NCI-H2081 (cell line): ENCODE measurements around the gene CCL28.
"Not testable (repeated sequence)": the region's sequence is repeated elsewhere in the genome, so short reads cannot be mapped to it uniquely, and the experiment has no call there.

Experiments used
- DNase-seq, 2 experiments: peaks; one replicate each; lab custom pipeline; 2025; lab: John Stamatoyannopoulos, UW

CCL28 gene, protein sequence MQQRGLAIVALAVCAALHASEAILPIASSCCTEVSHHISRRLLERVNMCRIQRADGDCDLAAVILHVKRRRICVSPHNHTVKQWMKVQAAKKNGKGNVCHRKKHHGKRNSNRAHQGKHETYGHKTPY

DNA sequence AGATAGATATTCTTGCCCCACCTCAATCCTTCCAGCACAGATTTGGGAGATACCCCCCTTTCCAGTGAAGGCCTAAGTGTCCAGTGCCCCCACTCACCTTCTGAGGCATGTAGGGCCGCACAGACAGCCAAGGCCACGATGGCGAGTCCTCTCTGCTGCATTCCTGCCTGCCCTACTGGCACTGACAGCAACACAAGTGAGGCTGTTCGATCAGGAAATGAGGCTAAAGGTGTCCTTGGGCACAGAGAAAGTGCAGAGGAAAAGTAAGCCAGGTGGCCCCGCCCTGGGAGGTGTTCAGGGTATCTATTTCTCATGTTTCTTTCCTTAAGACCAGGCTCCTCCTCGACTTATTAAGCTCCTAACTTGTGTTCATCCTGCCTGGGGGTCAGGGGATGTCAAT lies at the start of gene CCL28:
Gene CCL28 (minus strand): TSS at position 236 of the 400 bp plus-strand sequence. CDS start 75 bp downstream, at position 161.
- no peak for DNase-seq

DNA sequence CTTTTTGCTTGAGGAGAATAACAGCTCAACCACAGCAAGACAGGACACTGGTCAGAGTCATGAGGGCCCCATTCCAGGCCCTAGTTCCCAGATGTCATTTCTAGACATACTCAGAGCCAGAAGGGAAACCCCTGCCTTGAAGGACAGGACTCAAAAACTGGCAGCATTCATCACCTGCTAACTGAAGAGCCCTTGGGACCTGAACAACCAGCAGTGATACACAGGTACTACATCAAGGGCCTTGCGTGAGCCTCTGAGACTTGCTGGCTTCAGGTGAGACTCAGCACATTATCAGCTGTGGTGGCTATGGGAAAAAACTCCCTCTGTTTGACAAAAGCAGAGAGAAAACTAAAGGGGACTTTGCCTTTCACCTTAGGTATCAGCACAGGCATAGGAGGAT lies 48.9 kb upstream of the CCL28 start:
- DNase-seq = no peak

DNA sequence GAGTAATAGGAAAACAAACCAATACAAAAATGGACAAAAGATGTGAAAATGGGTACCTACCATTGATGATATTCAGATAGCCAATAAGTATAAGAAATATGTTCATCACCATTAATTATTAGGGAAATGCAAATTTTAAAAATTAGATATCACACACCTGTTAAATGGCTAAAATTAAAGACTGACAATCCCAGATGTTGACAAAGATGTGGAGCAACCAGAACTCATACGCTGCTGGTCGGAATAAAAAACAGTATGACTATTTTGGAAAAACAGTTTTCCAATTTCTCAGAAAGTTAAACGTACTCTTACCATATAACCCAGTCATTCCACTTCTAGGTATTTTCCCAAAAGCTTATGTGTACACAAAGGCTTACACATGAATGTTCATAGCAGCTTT lies 44.4 kb upstream of the CCL28 start:
- DNase-seq = no peak

DNA sequence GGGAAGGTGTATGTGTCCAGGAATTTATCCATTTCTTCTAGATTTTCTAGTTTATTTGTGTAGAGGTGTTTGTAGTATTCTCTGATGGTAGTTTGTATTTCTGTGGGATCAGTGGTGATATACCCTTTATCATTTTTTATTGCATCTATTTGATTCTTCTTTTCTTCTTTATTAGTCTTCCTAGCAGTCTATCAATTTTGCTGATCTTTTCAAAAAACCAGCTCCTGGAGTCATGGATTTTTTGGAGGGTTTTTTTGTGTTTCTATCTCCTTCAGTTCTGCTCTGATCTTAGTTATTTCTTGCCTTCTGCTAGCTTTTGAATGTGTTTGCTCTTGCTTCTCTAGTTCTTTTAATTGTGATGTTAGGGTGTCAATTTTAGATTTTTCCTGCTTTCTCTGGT lies 29.4 kb upstream of the CCL28 start:
- DNase-seq = not testable (repeated sequence)

DNA sequence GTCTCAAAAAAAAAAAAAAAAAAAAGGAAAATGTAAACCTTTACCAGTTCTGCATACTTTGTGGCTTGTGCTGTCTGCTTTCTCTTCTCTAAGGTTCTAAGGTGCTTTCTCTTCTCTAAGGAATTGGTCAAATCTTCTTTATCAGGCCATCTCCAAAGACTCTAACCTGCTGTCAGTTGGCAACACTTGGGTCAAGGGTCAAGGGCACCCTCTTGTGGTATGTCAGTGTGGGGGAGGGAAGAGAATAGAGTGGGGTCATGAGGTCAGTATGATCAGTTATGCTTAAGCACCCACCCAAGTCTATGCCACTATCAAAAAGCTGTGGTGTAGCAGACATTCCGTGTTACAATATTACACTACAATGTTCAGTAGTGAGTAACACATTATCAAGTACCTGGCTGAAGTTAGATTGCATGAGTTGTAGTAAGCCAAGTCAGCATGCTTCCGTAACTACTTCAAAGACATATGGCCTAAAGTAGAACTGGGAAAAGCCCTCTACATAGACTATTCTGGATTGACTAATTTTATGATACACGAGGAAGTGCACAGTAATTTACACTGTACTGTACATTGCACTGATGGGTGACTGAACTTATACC lies 25.0 kb upstream of the CCL28 start:
- DNase-seq = no peak

DNA sequence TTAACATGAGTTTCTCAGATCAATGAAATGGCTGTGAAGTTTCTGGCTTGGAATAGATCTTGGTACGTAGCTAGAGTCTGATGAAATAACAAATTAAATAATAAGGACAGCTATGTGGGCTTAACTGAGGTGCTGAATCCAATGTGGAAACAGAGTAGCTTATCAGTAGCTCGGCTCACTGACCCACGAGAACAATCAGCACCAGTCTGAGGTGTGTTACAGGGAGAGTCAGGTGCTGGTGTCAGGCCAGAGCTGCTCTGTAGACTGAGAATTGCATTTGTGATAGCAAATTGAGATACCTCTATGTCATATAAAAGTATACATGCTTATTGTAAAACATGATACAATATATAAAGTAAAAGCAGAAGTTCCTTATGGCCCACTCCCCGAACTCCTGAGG lies 21.2 kb upstream of the CCL28 start:
- no peak for DNase-seq

DNA sequence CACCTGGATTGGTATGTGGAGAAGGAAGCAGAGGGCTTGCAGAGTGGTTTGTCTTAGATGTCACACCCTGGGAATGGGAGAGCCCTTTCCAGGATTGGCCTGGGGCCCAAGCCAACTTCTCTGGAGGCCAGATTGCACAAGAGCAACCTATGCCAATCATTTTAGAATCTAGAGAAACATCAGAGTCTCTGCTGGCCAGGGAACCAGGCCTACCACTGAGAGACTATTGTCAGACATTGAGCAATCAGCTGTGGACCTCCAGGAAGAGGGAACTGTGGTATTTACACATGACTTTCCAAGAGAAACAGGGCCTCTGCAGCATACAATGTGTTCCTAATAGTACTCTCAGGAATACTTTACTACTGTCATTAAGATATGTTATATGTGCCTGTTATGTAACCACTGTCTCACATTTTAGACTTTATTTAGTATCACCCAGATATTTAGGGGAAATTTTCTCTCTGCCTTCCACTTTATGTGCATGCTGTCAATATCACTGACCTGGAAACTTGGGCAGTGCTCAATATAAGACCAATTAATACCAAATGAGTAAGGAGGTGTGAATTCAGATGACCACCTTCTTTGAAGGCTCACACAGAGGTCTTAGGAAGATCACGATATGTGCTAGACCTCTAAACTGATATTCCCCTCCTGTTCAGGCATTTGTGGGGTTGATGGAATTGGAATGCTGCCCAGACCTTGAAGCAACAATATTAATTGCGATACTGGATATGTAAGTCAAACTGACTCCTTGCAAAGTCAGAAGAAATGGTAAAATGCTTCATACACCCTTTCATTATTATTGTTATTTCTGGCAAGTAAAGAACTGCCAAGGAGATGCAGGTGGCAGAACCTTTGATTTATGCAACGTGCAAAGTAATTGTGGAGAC lies 20.5 kb upstream of the CCL28 start:
- DNase-seq = peak in 1 of 2 experiments; percentile 31

DNA sequence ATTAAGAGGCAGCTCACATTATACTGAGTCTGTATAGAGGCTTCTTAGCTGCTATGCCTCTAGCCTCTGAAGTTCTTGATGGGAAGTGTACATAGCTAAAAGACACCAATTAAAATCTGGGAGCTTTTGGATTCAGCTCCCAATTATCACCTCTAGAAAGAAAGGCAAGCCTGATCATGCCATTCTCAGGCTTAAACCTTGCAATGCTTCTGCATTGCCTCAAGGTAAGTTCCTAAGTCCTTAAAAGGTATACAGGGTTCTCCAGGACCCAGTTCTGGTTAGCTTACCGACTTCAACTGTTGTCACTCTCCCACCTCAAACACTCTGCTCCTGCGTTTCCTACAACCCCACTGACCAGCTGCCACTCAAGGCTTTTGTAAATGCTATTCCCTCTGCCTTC lies 17.5 kb upstream of the CCL28 start:
- no peak for DNase-seq

DNA sequence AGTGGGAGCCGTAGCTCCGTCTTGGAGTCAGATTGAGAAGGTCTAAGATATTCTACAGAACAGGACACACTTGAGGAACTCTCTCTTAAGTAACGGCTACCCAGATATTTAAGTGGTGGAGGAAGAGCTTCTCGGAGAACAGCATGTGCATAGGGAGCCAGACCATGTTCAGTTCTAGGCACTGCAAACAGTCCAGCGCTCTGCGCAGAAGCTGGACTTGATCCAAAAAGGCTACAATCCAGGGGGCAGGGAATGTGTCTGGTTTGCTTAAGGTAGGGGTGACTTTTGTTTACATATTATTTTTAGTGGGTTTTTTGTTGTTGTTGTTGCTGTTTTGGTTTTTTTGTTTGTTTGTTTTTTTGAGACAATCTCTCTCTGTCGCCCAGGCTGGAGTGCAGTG lies 16.8 kb upstream of the CCL28 start:
- DNase-seq = no peak

DNA sequence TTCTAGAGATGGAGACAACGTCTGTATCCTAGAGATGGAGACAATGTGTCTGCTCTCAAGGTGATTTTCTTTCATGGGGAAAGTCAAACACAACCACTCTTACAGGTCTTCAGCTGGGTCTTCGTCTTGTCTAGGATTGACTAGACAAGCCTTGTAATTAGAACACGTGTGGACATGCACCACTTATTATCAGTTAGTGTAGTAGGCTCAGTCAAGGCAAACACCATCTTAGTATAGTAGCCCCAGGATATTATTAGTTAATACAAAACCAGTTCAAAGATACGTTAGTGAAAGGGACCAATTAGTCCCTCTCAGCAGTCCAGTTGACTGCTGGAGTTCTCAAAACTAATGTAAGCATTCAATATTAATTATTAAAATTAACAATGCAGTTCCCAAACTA lies 15.1 kb upstream of the CCL28 start:
- no peak for DNase-seq

DNA sequence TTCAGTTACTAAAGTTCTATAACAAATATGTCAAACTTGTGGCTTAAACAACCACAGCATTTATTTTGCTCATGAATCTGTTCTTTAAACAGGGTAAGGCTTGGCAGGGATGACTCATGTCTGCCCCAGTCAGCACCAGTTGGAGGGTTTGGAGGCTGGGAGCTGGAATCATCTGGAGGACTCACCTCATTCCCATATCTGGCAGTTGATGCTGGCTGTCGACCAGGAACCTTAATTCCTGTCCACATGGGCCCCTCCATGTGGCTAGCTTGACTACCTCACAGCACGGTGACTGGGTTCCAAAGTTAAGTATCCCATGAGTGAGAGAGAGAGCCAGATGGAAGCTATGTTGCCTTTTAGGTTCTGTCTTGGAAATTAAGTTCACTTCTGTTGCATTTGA lies 13.8 kb upstream of the CCL28 start:
- DNase-seq = no peak

DNA sequence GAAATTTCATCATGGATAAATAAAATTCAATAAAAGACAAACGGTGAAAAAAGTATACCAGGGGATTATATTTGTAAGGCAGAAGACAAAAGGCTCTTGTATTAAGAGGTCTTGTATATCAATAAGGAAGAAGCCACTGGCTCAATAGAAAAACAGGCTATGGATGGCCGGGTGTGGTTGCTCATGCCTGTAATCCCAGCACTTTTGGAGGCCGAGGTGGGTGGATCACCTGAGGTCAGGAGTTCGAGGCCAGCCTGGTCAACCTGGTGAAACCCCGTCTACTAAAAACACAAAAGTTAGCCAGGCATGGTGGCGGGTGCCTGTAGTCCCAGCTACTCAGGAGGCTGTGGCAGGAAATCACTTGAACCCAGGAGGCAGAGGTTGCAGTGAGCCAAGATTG lies 10.9 kb upstream of the CCL28 start:
- not testable (repeated sequence) for DNase-seq

DNA sequence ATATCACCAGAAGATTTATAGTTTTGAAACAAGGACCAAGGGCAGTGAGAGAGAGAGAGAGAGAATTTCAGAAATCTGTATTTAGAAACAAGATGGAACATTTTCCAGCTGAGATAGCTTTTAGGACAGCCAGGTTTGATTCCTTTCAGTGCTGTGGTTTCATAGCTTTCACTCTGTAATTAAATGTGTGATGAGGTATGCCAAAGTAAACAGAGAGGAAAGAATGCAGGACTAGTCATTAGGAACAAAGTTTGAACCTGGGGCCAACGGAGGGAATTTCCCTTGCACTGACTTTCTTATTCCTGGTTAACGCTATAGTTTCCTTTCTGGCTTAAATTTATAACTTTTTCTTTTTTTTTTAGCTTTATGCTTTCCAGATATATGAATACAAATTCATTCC lies 10.0 kb upstream of the CCL28 start:
- DNase-seq = peak in 1 of 2 experiments; percentile 17

DNA sequence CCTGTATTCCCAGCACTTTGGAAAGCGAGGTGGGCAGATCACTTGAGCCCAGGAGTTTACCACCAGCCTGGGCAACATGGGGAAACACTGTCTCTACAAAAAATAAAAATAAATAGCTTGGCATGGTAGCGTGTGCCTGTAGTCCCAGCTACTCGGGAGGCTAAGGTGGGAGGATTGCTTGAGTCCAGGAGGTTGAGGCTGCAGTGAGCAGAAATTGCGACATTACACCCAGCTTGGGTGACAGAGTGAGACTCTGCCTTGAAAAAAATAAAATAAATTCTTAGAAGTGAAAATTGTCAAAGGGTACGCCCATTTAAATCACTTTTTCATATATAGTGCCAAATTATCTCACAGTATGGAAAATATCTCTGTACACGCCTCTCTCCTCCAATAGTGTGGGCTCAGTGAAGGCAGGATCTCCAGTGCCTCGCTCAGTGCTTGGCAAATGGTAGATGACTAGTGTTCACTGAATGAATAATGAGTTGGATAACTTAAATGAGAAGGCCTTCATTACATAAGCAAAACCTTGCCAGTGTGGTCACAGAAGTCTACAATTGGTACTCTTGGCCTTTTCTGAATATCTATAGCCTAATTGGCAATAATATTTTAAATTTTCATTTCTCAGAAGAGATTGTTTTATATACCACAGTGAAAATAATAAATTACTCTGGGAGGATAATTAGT lies 9.4 kb upstream of the CCL28 start:
- no peak for DNase-seq

DNA sequence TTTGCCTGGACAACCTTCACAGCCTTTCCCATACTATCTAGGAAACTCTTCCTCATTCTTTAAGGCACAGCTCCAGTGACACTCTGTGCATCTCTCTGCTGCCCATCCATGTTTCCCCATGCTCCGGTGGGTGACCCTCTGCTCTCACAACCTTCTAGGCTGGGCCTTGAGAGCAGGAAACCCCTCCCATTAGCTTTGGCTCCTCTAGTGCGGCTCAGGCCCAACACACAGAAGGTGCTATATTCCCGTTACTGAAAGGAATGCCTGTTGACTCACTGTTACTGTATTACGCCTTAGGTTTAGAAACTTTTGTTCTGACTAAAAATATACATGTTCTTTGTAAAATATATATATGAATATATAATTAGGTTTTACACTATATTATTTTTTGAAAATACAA lies 8.1 kb upstream of the CCL28 start:
- no peak for DNase-seq

DNA sequence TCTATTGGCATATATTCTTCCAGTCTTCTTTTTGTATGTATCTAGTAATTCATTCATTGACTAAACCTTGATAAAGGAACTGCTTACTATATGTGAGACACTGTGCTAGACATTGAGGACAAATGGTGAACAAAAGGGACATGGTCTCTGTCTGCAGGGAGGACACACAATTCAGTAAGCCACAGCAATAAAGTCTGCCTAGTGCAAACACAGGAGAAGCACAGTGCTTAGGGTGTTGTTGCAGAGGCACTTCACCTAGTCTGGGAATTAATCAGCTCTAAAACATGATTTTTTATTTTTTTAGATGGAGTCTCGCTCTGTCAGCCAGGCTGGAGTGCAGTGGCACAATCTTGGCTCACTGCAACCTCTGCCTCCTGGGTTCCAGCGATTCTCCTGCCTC lies 6.4 kb upstream of the CCL28 start:
- DNase-seq = no peak

DNA sequence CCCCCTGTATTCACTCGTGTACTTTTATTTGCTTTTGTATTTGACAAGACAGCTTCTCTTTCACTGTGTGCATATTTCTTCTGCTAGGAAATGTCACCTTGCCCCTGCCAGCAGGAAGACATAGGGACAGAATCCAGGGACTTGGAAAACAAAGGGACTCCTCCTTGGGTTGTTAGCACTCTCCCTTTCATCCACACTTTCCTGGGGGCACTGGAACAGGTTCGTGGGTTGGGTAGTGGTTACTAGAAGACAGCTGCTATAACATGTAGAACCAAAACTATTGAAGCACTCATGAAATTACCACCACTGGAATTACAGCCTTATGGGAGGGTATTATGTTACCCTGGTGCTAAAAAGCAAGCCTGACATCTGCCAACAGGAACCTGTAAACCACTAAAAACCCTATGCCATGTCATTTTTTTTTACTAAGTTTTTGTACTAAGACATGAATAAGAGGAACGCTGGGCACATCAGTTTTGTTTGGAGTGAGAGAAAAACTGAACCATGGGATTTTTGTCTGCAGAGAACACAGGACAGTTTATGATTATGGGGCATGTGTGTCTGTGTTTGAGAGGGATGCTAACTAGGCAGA lies 4.7 kb upstream of the CCL28 start:
- DNase-seq = no peak

DNA sequence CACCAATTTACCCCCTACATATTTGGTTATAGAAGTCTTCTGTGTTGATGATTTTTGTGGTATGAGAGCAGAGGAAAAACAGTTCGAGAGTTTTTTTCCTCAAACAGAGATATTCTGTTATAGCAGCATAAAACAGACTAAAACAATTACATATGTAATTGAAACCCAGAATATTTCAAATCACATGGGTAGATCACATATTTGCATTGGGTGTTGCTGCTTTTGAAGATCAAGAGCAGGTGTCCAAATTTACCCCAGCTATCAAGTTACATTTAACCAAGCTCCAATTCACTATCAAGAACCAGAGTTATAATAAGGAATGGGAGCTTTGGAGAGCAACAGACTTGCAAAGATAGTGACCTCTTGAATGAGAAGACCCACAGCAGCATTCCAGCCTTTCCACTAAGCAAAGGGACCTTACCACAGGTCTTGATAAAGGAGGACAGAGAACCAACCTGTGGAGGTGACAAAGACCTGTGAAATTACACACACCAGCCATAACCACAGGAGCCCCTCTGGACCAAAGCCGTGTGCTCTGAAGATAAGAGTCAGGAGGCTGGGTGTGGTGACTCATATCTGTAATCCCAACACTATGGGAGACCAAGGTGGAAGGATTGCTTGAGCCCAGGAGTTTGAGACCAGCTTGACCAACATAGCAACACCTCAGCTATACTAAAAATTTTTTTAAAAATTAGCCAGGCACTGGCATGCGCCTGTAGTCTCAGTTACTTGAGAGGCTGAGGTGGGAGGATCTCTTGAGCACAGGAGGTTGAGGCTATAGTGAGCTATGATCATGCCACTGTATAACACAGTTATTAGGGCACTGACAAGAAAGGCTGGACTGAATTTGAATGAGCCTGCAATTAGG lies 4.0 kb upstream of the CCL28 start:
- no peak for DNase-seq

DNA sequence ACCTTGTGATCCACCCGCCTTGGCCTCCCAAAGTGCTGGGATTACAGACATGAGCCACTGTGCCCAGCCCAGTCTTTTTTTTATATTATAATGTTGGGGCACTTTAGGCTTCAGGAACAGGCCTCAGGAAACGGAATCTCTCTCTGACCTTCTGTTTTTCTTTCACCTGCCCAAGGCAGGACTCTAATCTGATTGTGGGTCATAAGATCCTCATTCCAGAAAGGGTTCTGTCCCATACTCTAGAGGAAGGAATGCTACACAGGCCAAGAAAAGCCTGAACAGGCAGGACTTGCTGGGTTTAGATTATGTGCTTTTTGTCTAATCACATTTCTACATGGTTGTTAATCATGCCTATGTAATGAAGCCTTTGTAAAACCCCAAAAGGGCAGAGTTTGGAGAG lies 1.8 kb upstream of the CCL28 start:
- DNase-seq = no peak

DNA sequence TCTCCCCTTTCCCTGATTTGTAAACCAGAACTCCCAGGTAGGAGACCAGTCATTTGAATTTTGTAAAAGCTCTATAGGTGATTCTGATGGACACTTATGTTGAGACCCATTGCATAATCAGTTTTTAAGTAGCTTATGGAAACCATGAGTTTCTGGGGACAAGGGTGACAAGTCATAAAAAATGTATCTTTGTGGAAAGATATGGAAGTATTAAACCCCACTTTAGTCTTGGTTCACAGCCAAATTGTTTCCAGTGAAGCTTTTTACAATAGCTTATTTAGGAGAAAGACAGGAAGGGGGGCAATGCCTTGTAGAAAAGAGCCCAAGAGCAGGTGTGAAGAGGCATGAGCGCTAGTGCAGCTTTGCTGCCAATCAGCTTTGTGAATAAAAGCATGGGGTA lies 453 bp upstream of the CCL28 start:
- DNase-seq = peak in 1 of 2 experiments; percentile 47

DNA sequence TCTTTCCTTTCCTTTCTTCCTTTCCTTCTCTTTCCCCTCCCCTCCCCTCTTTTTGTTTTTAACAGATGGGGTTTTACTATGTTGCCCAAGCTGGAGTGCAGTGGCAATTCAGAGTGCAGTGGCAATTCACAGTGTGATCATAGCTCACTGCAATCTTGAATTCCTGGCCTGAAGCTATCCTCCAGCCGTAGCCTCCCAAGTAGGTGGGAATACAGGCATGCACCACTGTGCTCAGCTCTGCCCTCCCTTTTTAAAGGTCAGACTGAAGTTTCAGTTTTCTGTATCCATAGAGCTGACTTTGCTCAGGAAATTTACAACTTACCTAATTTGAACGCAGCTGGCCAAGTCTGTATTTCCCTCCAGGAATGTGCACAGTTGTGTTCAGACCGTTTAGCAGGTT lies 696 bp downstream of the CCL28 start:
- DNase-seq = no peak
